Right atrium auricular region (tissue), 2 donors: Measurements from ENCODE around the gene SPATS1. TPM values are rescaled to one million over a fixed set of nuclear protein-coding genes. Genes with fewer than 3 reads are reported as not detected.

Experiments used
- DNase-seq: peaks from one replicate; pipeline ENCODE4 v3.0.0-alpha.2; 2019; ENCODE audit warnings: low spot score
- H3K27ac ChIP-seq, 2 donors: fragments of 200-600 bp; sonication (generic); 1 replicate in 1 of 2; 2 replicates in 1 of 2; pipeline ENCODE4 v1.5.1; 2016 to 2019
- H3K27me3 ChIP-seq, 2 donors: fragments of 200-600 bp; sonication (generic); one replicate each; pipeline versions ENCODE4 v1.5.1 to v1.6.0; 2017 to 2019
- H3K36me3 ChIP-seq: fragments of 200-600 bp; sonication (generic); one replicate; pipeline ENCODE4 v1.5.1; 2016
- H3K4me1 ChIP-seq, 2 donors: fragments of 200-600 bp; sonication (generic); one replicate each; pipeline versions ENCODE4 v1.5.1 to v1.6.0; 2017 to 2019
- H3K4me3 ChIP-seq, 2 donors: fragments of 200-600 bp; sonication (generic); 1 replicate in 1 of 2; 2 replicates in 1 of 2; pipeline ENCODE4 v1.5.1; 2017 to 2019; ENCODE audit warnings: mild to moderate bottlenecking in 1 of 2, moderate library complexity in 1 of 2
- H3K9me3 ChIP-seq, 2 donors: fragments of 200-600 bp; sonication (generic); one replicate each; pipeline ENCODE4 v1.5.1; 2019
- total RNA-seq, 2 donors: library from RNA; depleted of rRNA; stranded (reverse); fragments of >200 nt; gene quantifications; one replicate each; pipeline ENCODE4 v1.1.0, GENCODE V29; 2016
- TF ChIP-seq, protein P1 (sequence below), 2 donors: fragments of 200-600 bp; sonication (generic); IDR thresholded peaks; one replicate each; pipeline ENCODE4 v1.5.1; 2019; ENCODE audit warnings: antibody characterized with exemption in 2 of 2

The SPATS1 gene
- total RNA-seq, 2 donors from 2014 or later: not detected

DNA sequence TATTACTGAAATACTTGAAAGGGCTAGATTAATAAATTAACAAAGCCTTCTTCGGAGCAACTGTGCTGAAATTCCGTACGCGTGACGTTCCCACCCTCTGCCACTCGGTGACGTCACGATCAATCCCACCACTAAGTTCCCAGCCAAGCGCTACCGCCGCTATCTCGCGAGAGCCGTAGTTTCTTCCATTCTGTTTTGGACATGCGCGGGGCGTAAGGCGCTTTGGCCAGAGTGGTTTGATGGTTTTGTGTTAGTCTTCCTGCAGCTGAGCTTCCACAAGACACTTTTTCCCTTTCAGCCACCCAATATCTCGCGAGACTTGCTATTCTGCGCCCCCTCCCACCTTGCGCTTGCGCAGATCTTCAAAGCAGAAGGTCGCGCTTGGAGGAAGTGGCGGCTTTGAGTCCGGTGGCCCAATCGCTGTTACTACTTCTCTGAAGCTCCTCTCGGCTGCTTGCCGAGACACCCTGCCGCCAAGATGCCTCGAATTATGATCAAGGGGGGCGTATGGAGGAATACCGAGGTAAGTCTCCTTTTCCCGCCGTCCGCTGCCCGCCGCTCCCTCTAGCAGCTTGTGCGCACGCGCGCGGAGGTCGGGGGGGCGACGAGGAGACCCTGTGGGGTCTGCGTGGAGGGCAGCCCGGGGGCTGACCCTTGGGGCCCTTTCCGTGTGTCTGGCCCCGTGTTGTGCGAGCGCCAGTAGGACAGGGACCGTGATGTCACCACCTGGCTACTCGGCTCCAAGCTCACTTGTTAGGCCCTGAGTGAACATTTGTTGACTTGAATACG, 45.1 kb downstream of the SPATS1 start, which contains the start of gene CDC5L:
Gene CDC5L, plus strand, starts transcription at position 361 of the 789 bp plus-strand sequence. Its CDS starts 118 bp downstream, at position 479.
- Histone ChIP-seq H3K27me3 (no peaks in the 10 kb centered on the region), H3K4me1 (peaks cover 0 to 31% of the 10 kb centered on the region in 2 donors), H3K9me3 (no peaks in the 10 kb centered on the region), H3K27ac (peak within 1 kb of the TSS; percentile 98 to 99), H3K36me3 (peaks cover 17% of the 10 kb centered on the region), H3K4me3 (peak within 1 kb of the TSS; percentile 84 to 92)
- DNase-seq: peak; percentile 98
- TF ChIP-seq, protein P1, sequence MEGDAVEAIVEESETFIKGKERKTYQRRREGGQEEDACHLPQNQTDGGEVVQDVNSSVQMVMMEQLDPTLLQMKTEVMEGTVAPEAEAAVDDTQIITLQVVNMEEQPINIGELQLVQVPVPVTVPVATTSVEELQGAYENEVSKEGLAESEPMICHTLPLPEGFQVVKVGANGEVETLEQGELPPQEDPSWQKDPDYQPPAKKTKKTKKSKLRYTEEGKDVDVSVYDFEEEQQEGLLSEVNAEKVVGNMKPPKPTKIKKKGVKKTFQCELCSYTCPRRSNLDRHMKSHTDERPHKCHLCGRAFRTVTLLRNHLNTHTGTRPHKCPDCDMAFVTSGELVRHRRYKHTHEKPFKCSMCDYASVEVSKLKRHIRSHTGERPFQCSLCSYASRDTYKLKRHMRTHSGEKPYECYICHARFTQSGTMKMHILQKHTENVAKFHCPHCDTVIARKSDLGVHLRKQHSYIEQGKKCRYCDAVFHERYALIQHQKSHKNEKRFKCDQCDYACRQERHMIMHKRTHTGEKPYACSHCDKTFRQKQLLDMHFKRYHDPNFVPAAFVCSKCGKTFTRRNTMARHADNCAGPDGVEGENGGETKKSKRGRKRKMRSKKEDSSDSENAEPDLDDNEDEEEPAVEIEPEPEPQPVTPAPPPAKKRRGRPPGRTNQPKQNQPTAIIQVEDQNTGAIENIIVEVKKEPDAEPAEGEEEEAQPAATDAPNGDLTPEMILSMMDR (IDR thresholded peaks at IDR 0.05): no peak

DNA sequence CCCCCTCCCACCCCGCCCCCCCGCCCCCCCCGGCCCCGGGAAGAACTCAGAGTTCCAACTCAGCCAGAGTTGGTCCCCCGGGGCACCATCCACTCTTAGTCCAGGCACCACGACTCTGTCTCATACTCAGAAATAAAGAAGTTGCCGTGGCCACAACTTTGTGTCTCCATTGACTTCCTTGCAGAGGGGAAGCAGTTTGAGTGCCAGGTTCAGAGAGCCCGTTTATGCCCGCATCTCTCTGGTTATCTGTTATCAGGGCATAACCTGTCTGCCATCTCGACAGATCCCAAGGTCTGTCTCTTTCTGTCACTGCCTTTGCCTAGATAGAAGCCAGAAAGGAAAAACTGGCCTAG, 45.7 kb downstream of the SPATS1 start:
- DNase-seq: no peak
- TF ChIP-seq, protein P1 (IDR thresholded peaks at IDR 0.05): no peak
- peaks cover 23% of the 10 kb centered on the region for H3K36me3 ChIP-seq
- peak overlapping the region; percentile 98 to 99 for H3K27ac ChIP-seq
- H3K27me3 ChIP-seq: no peaks in the 10 kb centered on the region
- H3K4me3 ChIP-seq: peak overlapping the region; percentile 84 to 92
- peaks cover 0 to 31% of the 10 kb centered on the region in 2 donors for H3K4me1 ChIP-seq
- H3K9me3 ChIP-seq: no peaks in the 10 kb centered on the region

GRCh38 chr6:44388887-44389286, 46.4 kb downstream of the SPATS1 start:
- H3K4me3 ChIP-seq: peak overlapping the region in 1 of 2 donors; percentile 92
- H3K36me3 ChIP-seq: peaks cover 31% of the 10 kb centered on the region
- H3K27me3 ChIP-seq: no peaks in the 10 kb centered on the region
- DNase-seq: no peak
- H3K9me3 ChIP-seq: no peaks in the 10 kb centered on the region
- TF ChIP-seq, protein P1 (IDR thresholded peaks at IDR 0.05): no peak
- peaks cover 0 to 31% of the 10 kb centered on the region in 2 donors for H3K4me1 ChIP-seq
- no peak overlapping the region for H3K27ac ChIP-seq

- H3K4me3 ChIP-seq: no peak overlapping the region
- DNase-seq: no peak
- peaks cover 0 to 31% of the 10 kb centered on the region in 2 donors for H3K4me1 ChIP-seq
- H3K27ac ChIP-seq: no peak overlapping the region
- no peaks in the 10 kb centered on the region for H3K9me3 ChIP-seq
- TF ChIP-seq, protein P1 (IDR thresholded peaks at IDR 0.05): no peak
- peaks cover 43% of the 10 kb centered on the region for H3K36me3 ChIP-seq
- no peaks in the 10 kb centered on the region for H3K27me3 ChIP-seq
These were observed 47.8 kb downstream of the SPATS1 start for GRCh38 chr6:44390158-44390683.

Other genes with a start within 250 kb of the SPATS1 start
- 10 to 100 TPM; 44.1 to 45.9 TPM for gene MRPL14, start 215.2 kb upstream of the SPATS1 start, total RNA-seq
- 10 to 100 TPM; 29.2 to 37.1 TPM for gene TMEM63B, start 215.1 kb upstream of the SPATS1 start, total RNA-seq
- gene CAPN11, start 183.8 kb upstream of the SPATS1 start, total RNA-seq: under 1 TPM; 0.16 to 0.44 TPM
- not detected for gene MYMX, start 125.7 kb upstream of the SPATS1 start, total RNA-seq
- gene SLC29A1, start 119.1 kb upstream of the SPATS1 start, total RNA-seq: 100 to 1,000 TPM; 105 to 256 TPM
- gene HSP90AB1, start 95.5 kb upstream of the SPATS1 start, total RNA-seq: 100 to 1,000 TPM; 716 to 772 TPM
- gene SLC35B2, start 85.1 kb upstream of the SPATS1 start, total RNA-seq: 10 to 100 TPM; 23.0 to 23.7 TPM
- gene NFKBIE, start 77.1 kb upstream of the SPATS1 start, total RNA-seq: 1 to 10 TPM; 3.8 to 8.7 TPM
- gene TMEM151B, start 72.2 kb upstream of the SPATS1 start, total RNA-seq: 1 to 10 TPM in 1 of 2 donors, under 1 TPM in 1; 0.11 to 2.6 TPM
- 1 to 10 TPM; 6.5 to 7.4 TPM for gene AARS2, start 29.3 kb upstream of the SPATS1 start, total RNA-seq
- gene CDC5L, start 45.1 kb downstream of the SPATS1 start, total RNA-seq: 10 to 100 TPM; 16.4 to 16.5 TPM